ENCODE measurements around the gene LRCH4.

The LRCH4 gene

DNA sequence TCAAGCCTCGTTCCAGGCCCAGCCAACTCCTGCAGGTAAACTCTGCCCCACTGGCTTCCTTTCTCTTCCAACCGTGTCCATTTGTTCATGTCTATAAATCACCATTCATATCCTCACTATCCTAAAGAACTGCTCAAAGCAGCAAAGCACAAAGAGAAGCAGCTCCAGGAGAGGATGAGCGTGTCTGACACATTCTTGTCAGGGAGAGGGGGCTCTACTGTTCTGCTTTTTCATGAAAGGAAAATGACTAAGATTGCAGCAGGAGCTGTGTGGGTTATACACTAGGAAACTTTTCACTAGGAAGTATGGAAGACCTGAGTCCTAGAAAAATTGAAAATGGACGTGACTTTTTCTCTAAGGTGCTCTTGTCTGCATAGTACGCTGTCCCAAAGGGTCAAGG is 30.2 kb downstream of the LRCH4 start:
- H3K27ac ChIP-seq = no peak overlapping the region
- no peak for TF ChIP-seq ZFX (IDR thresholded peaks at IDR 0.05; ENCODE audit: borderline replicate concordance)
- TF ChIP-seq, protein P1, sequence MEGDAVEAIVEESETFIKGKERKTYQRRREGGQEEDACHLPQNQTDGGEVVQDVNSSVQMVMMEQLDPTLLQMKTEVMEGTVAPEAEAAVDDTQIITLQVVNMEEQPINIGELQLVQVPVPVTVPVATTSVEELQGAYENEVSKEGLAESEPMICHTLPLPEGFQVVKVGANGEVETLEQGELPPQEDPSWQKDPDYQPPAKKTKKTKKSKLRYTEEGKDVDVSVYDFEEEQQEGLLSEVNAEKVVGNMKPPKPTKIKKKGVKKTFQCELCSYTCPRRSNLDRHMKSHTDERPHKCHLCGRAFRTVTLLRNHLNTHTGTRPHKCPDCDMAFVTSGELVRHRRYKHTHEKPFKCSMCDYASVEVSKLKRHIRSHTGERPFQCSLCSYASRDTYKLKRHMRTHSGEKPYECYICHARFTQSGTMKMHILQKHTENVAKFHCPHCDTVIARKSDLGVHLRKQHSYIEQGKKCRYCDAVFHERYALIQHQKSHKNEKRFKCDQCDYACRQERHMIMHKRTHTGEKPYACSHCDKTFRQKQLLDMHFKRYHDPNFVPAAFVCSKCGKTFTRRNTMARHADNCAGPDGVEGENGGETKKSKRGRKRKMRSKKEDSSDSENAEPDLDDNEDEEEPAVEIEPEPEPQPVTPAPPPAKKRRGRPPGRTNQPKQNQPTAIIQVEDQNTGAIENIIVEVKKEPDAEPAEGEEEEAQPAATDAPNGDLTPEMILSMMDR (IDR thresholded peaks at IDR 0.05) = no peak

DNA sequence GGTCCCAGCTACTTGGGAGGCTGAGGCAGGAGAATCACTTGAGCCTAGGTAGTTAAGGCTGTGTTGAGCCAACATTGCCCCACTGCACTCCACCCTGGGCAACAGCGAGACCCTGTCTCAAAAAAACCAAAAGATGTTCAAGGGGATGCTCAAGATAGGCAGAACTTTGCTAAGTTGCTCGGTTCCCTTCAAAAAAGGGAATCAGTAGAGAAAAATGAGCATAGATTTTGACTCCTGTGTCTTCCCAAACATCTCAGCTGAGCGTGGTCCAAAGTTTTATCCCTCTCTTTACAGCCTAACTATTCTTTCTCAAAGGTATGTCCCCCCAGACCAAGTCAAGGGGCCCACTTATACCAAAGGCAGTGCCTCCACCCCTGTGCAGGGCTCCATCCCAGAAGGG is 32.9 kb downstream of the LRCH4 start:
- H3K27ac ChIP-seq = no peak overlapping the region
- TF ChIP-seq, protein P1 (IDR thresholded peaks at IDR 0.05) = no peak
- TF ChIP-seq ZFX (IDR thresholded peaks at IDR 0.05; ENCODE audit: borderline replicate concordance) = no peak

DNA sequence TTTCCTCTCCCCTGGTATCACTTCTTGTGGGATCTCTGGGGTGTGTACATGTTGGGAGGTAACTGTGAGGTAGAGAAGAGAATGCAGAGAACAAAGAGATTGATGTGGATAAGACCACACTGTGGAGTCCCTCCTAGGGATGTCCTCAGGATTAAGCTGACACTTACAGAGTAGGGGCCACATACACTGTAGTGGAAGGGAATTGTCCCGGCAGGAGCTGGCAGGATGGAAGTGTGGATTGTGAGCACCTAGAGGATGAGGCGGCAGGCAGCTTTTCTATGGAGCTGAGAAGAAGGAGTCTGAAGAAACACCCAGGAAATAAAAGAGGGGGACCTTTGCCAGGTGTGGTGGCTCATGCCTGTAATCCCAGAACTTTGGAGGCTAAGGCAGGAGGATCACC is 33.4 kb downstream of the LRCH4 start:
- H3K27ac ChIP-seq = no peak overlapping the region
- TF ChIP-seq, protein P1 (IDR thresholded peaks at IDR 0.05) = no peak
- TF ChIP-seq ZFX (IDR thresholded peaks at IDR 0.05; ENCODE audit: borderline replicate concordance) = no peak

DNA sequence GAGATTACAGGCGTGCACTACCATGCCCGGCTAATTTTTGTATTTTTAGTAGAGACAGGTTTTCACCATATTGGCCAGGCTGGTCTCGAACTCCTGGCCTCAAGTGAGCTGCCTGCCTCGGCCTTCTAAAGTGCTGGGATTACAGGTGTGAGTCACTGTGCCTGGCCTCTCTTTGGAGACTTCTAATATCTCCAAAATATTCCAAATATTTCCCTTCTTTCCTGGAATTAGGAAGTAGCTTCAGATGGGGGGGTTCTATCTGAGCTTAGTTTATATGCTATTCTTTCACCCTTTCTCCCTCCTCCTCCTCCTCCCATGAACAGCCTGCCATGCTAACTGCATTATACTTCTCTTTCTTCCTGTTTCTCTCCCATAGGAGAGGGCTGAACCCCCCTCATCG is 37.5 kb downstream of the LRCH4 start:
- H3K27ac ChIP-seq = peak overlapping the region; percentile 3; the same call in 1 of the 2 replicates

DNA sequence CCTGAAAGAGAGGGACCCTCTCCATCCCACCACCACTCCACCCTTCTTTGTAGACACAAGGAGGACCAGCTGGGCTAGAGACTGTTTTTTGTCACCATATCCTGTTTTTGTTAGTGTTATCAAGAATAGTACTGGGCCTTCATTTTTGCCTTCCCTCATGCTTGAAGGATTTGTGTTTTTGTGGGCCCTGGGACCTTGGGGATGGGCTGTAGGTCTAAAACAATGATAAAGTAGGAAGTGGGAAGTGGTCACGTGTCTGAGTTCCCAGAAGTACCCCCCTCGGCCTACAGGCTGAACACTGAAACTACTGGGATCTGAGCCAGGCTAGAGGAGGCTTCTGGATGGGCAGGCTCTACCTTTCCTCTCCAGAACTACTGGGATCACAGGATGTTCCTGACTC is 38.1 kb downstream of the LRCH4 start:
- H3K27ac ChIP-seq = peak overlapping the region; percentile 77
- TF ChIP-seq, protein P1 (IDR thresholded peaks at IDR 0.05) = no peak

DNA sequence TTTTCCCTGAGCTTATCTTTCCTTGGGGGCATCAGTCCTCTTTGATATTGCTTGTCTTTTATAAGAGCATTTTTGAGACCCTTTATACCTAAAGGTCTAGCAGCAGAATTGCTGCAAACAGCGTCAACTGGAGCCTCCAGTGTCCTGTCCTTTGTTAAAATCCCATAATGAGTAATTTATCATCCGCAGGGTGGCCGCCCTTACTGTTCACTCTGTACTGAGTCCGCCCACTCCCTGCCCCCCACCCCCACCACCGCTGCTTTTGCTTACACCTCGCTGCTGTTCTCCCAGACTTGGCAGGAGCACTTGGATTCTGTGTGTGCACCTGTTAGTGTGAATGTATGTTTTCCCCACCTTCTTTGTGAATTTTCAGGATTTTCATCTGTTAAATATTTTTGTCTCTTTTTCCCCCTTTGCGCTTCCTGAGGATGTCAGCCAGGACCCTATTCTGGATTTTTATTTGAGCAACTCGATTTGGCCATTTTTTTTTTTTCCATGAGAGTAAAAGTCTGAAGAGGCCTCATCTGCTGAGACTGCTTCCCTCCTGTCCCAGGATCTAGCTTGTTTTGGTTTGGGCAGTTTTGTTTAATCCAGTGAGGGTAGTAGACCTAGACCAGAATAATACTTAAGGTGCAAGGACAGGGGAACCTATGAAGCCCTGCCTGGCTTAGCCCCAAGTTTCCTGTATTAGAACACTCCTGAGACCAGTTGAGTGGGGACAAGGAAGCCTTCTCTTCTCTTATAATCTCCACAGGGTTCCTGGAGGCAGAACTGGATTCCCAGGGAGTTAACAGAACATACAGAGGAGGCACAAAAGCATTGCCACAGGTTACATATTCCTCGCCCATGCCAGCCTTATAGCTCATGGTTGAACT is 38.8 kb downstream of the LRCH4 start:
- peak overlapping the region; percentile 77 for H3K27ac ChIP-seq
- TF ChIP-seq ZFX (IDR thresholded peaks at IDR 0.05; ENCODE audit: borderline replicate concordance) = no peak
- TF ChIP-seq, protein P1 (IDR thresholded peaks at IDR 0.05) = no peak

DNA sequence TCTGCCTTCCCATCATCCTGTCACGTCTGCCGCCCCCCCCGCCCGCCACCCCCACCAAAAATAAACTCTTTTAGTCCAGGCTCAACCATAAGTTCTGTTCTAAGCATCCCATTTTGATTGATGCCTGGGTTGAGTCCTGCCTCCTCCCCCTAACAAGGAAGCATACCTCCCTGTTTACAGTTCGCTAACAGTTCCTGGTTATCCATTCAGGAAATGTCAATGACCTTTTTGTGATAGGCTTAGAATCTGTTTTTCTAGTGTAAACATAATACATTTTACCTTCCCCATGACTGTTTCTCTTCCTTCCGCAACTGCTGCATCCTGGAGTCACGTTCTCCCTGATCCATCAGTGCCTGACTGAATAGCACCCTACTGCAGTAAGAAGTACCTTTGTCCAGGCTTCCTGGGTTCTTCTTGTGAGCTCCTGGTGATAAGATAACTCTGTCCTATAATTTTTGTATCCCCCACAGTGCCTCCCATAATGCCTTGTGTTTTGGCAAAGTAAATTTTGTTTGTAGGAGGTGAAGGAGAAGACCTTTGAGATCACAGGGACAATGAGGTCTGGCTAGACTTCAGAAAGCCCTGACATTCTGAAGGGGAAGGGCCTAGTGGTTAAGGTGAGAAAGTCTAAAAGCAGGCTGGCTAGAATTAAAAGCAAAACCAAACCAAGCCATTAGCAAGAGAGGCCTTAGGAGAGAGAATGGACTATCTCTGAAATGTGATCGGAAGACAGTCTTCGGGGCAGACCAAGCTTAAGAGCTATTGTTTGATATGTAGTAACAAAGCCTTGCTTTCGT is 39.6 kb downstream of the LRCH4 start:
- peak overlapping the region; percentile 77 for H3K27ac ChIP-seq
- TF ChIP-seq, protein P1 (IDR thresholded peaks at IDR 0.05) = no peak
- no peak for TF ChIP-seq ZFX (IDR thresholded peaks at IDR 0.05; ENCODE audit: borderline replicate concordance)
